Endothelial cell of umbilical vein (primary cell): ENCODE data around the gene ATL1. TPM values are rescaled to one million over a fixed set of nuclear protein-coding genes. Genes with fewer than 3 reads are reported as not detected.
"Not testable (repeated sequence)": the region's sequence is repeated elsewhere in the genome, so short reads cannot be mapped to it uniquely, and the experiment has no call there.

Source experiments
- BruUV-seq: library from RNA; stranded (reverse); fragments of 400-500 nt; replicated peaks from 2 replicates; lab custom pipeline; 2021; lab: Mats Ljungman, UMichigan
- CTCF ChIA-PET: fragments of 300-600, 350-600 bp; sonication (Branson Sonifier 250); formaldehyde crosslinking; loops from one replicate; lab custom pipeline; 2021; ENCODE audit warnings: antibody characterized with exemption, inconsistent platforms; lab: Charles Lee
- POLR2A ChIA-PET: fragments of 300-600, 350-600 bp; sonication (Branson Sonifier 250); formaldehyde crosslinking; loops from one replicate; lab custom pipeline; 2021; ENCODE audit warnings: antibody characterized with exemption, inconsistent platforms; lab: Charles Lee
- DNase-seq: peaks from one replicate; pipeline ENCODE4 v3.0.0-alpha.2; 2011; ENCODE audit warnings: low read depth, low spot score
- FAIRE-seq: peaks from 2 replicates; lab custom pipeline; 2011; peaks lifted over from hg19 to GRCh38; lab: Jason Lieb, UNC
- H2AFZ ChIP-seq: 2 replicates; pipeline ENCODE4 v1.6.0; 2012; ENCODE audit warnings: low read depth, low read length, control low read depth, inconsistent platforms
- H3K27ac ChIP-seq: 2 replicates; pipeline ENCODE4 v1.5.1; 2011; ENCODE audit warnings: low read depth, mild to moderate bottlenecking, control low read depth, low read length, moderate library complexity; ENCODE audit not compliant: insufficient read depth
- H3K27me3 ChIP-seq, 2 experiments: 2 replicates each; pipeline versions ENCODE4 v1.6.0 to v1.6.1; 2011; ENCODE audit warnings: low read length in 2 of 2, mixed read lengths in 1 of 2; ENCODE audit not compliant: control insufficient read depth in 2 of 2, insufficient read depth in 2 of 2
- H3K36me3 ChIP-seq, 2 experiments: 2 replicates in 1 of 2; 3 replicates in 1 of 2; pipeline ENCODE4 v1.5.1; 2011; ENCODE audit warnings: low read length in 2 of 2, mild to moderate bottlenecking in 1 of 2, moderate library complexity in 1 of 2; ENCODE audit not compliant: control insufficient read depth in 2 of 2, insufficient read depth in 2 of 2; ENCODE audit errors: extremely low read depth in 1 of 2
- H3K4me1 ChIP-seq: 3 replicates; pipeline ENCODE4 v1.5.1; 2011; ENCODE audit warnings: mild to moderate bottlenecking, low read length; ENCODE audit not compliant: control insufficient read depth, insufficient read depth; ENCODE audit errors: extremely low read depth
- H3K4me2 ChIP-seq: 2 replicates; pipeline ENCODE4 v1.6.1; 2011; ENCODE audit warnings: low read length, control low read depth, mixed read lengths; ENCODE audit not compliant: insufficient read depth
- H3K4me3 ChIP-seq, 3 experiments: fragments of 200-600 bp in 1 of 3; sonication (generic), shearing (Covaris generic) in 1 of 3; replicated peaks in 1 of 3; 2 replicates each; pipeline ENCODE4 v1.5.1; 2011 to 2016; ENCODE audit warnings: control low read depth in 3 of 3, low read length in 3 of 3, mild to moderate bottlenecking in 2 of 3, inconsistent platforms in 1 of 3, low read depth in 1 of 3, moderate library complexity in 1 of 3; ENCODE audit not compliant: insufficient read depth in 1 of 3
- H3K79me2 ChIP-seq: 2 replicates; pipeline ENCODE4 v1.6.0; 2012; ENCODE audit warnings: low read length, inconsistent platforms; ENCODE audit not compliant: control insufficient read depth, insufficient read depth
- H3K9ac ChIP-seq: replicated peaks from 2 replicates; pipeline ENCODE3; 2011; ENCODE audit warnings: low read length, control low read depth; ENCODE audit not compliant: insufficient read depth; ENCODE audit errors: extremely low read depth
- H3K9me1 ChIP-seq: replicated peaks from 3 replicates; pipeline ENCODE4 v1.6.0; 2011; ENCODE audit warnings: mild to moderate bottlenecking, low read length; ENCODE audit not compliant: control insufficient read depth, insufficient read depth; ENCODE audit errors: extremely low read depth
- H3K9me3 ChIP-seq: replicated peaks from 2 replicates; pipeline ENCODE4 v1.5.1; 2012; ENCODE audit warnings: low read length, inconsistent platforms; ENCODE audit not compliant: control insufficient read depth, insufficient read depth
- H4K20me1 ChIP-seq: replicated peaks from 2 replicates; pipeline ENCODE3; 2011; ENCODE audit warnings: mild to moderate bottlenecking, low read length; ENCODE audit not compliant: control insufficient read depth, insufficient read depth; ENCODE audit errors: extremely low read depth
- FOS ChIP-seq: IDR thresholded peaks from 2 replicates; pipeline ENCODE4 v1.6.1; 2011; ENCODE audit warnings: mild to moderate bottlenecking, low read length, moderate library complexity, borderline replicate concordance; ENCODE audit not compliant: insufficient read depth
- JUN ChIP-seq: IDR thresholded peaks from 2 replicates; pipeline ENCODE4 v1.6.1; 2011; ENCODE audit warnings: borderline replicate concordance, low read depth; ENCODE audit not compliant: insufficient read length, insufficient read depth
- dilution Hi-C: fragments of 300-500 bp; cut with MboI; formaldehyde crosslinking; loops from one replicate; pipeline ENCODE4 v1.15.0; 2019; ENCODE audit warnings: low sequenced_read_pairs; ENCODE audit not compliant: extremely low pct_ligation_motif_present
- intact Hi-C: fragments of 100-400 bp; cut with micrococcal nuclease; formaldehyde crosslinking; loops from one replicate; pipeline ENCODE4 v1.10.0; 2022
- polyA plus RNA-seq, 4 experiments: library from polyadenylated mRNA; depleted of rRNA in 3 of 4; stranded (reverse) in 3 of 4; unstranded in 1 of 4; fragments of >200 nt; gene quantifications; 2 replicates each; pipeline versions ENCODE4 v1.2.1 to v1.2.3, GENCODE V29; 2011 to 2012; ENCODE audit warnings: missing spikeins in 1 of 4
- total RNA-seq: library from RNA; stranded (reverse); gene quantifications from 2 replicates; pipeline ENCODE4 v1.2.3, GENCODE V29; 2021

The ATL1 gene
- total and polyA plus RNA-seq, 2 donors (not counting 3 experiments of a cell fraction or from before 2014, with no cell fraction given), result 1.1 to 5.1 TPM

- POLR2A ChIA-PET, result no interaction called here
- Histone ChIP-seq H3K4me2 (no peak overlapping the region), H3K9ac (no peak overlapping the region), H2AFZ (no peak overlapping the region), H4K20me1 (no peaks in the 10 kb centered on the region), H3K27ac (no peak overlapping the region), H3K9me1 (no peaks in the 10 kb centered on the region), H3K4me1 (peaks cover 16% of the 10 kb centered on the region), H3K9me3 (no peaks in the 10 kb centered on the region), H3K27me3 (peaks cover 0 to 5% of the 10 kb centered on the region in 2 experiments), H3K4me3 (no peak overlapping the region), H3K36me3 (no peaks in the 10 kb centered on the region), H3K79me2 (peaks cover 23% of the 10 kb centered on the region)
- no TSS peak for BruUV-seq
- DNase-seq (no peak), FAIRE-seq (no peak)
- CTCF ChIA-PET, result interaction anchor here (1.2 kb wide), 1 partner anchor 217 kb away, joined by 4 read pairs; no protein-coding TSS in a partner anchor
- no peak for TF ChIP-seq JUN
- TF ChIP-seq FOS, result no peak
- dilution Hi-C loops (no loop called here), intact Hi-C loops (loop anchor here (5.0 kb wide), 2 partner anchors 368 to 768 kb away; partner anchors contain the start of gene KLHDC2)
Measured at GRCh38 chr14:50534997-50535396, 24.9 kb upstream of the ATL1 start.

GRCh38 chr14:50538034-50538433 lies 21.9 kb upstream of the ATL1 start:
- DNase-seq, H3K27me3 ChIP-seq, intact Hi-C loops, H3K27ac ChIP-seq, POLR2A ChIA-PET, H3K4me1 ChIP-seq, H3K36me3 ChIP-seq, H2AFZ ChIP-seq, H3K9me1 ChIP-seq, FAIRE-seq, dilution Hi-C loops, BruUV-seq, H3K79me2 ChIP-seq, H3K9ac ChIP-seq, H3K4me3 ChIP-seq, H3K4me2 ChIP-seq, H4K20me1 ChIP-seq, H3K9me3 ChIP-seq: not testable (repeated sequence)
- CTCF ChIA-PET, result interaction anchor here (0.8 to 1.3 kb wide), 3 partner anchors 217 to 237 kb away, joined by 3 read pairs; no protein-coding TSS in a partner anchor
